Testis (tissue), 3 donors: Measurements from ENCODE around the gene GTPBP4. TPM values are rescaled to one million over a fixed set of nuclear protein-coding genes. Genes with fewer than 3 reads are reported as not detected.

Experiments used
- DNase-seq: peaks from one replicate; pipeline ENCODE4 v3.0.0-alpha.2; 2019
- H3K27ac ChIP-seq, 2 donors: fragments of 200-600 bp; sonication (generic); one replicate each; pipeline ENCODE4 v1.5.1; 2019
- H3K27me3 ChIP-seq: fragments of 200-600 bp; sonication (generic); one replicate; pipeline ENCODE4 v1.5.1; 2019
- H3K36me3 ChIP-seq: fragments of 200-600 bp; sonication (generic); one replicate; pipeline ENCODE4 v1.5.1; 2017; ENCODE audit warnings: low read depth; ENCODE audit errors: missing control alignments
- H3K4me1 ChIP-seq: fragments of 200-600 bp; sonication (generic); one replicate; pipeline ENCODE4 v1.5.1; 2019
- H3K4me3 ChIP-seq, 2 donors: fragments of 200-600 bp; sonication (generic); one replicate each; pipeline ENCODE4 v1.5.1; 2017 to 2019
- H3K9me3 ChIP-seq: fragments of 200-600 bp; sonication (generic); one replicate; pipeline ENCODE4 v1.5.1; 2017
- POLR2A ChIP-seq: fragments of 450-650 bp; IDR thresholded peaks from one replicate; pipeline ENCODE4 v1.6.1; 2017; ENCODE audit warnings: antibody characterized with exemption, mild to moderate bottlenecking, moderate library complexity
- WGBS, 2 donors: methylation state at CpG; one replicate each; pipeline ENCODE4 v1.1.5; 2018; 5-methylcytosine and 5-hydroxymethylcytosine counted together
- intact Hi-C: fragments of 100-400 bp; cut with DNase I; formaldehyde crosslinking; loops from one replicate; pipeline ENCODE4 v1.15.1; 2023; ENCODE audit warnings: low total_unique reads
- polyA plus RNA-seq: library from polyadenylated mRNA; stranded (reverse); fragments of 350-450 nt; fragmentation: Illumina TruSeq; extraction: RNeasy Lipid Tissue Mini Kit (QIAGEN cat#74804); gene quantifications from one replicate; pipeline ENCODE4 v1.2.3, GENCODE V29; 2014; ENCODE audit warnings: low read depth, low replicate concordance; ENCODE audit not compliant: insufficient read depth
- total RNA-seq, 2 donors: library from RNA; depleted of rRNA; stranded (reverse); fragments of >200 nt; gene quantifications; one replicate each; pipeline ENCODE4 v1.2.3, GENCODE V29; 2016
- TF ChIP-seq, protein P1 (sequence below), 3 experiments: fragments of 450-650 bp in 2 of 3; fragments of 200-600 bp in 1 of 3; sonication (generic) in 1 of 3; IDR thresholded peaks; one replicate each; pipeline ENCODE4 v1.5.1; 2016 to 2019; ENCODE audit warnings: antibody characterized with exemption in 3 of 3, mild to moderate bottlenecking in 2 of 3, moderate library complexity in 1 of 3

Gene GTPBP4
- total and polyA plus RNA-seq, 3 donors from 2014 or later = 54.9 to 81.8 (median 57.2) TPM

DNA sequence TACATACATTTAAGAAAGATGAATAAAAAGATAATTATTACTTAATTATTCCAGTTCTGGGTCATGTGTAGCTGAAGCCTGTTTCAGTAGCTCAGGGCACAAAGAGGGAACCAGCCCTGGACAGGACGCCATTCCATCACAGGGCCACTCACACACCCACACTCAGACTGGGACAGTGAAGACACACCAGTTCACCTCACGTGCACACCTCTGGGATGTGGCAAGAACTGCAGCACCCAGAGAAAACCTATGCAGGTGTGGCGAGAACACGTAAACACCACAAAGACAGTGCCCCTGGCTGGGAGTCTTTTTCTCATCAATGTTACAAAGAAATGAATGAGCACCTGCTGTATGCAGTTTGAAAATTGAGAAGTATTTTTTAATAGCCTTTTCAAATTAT is 62.3 kb downstream of the GTPBP4 start:
- no peak overlapping the region for H3K4me3 ChIP-seq
- H3K9me3 ChIP-seq = no peaks in the 10 kb centered on the region
- TF ChIP-seq, protein P1, sequence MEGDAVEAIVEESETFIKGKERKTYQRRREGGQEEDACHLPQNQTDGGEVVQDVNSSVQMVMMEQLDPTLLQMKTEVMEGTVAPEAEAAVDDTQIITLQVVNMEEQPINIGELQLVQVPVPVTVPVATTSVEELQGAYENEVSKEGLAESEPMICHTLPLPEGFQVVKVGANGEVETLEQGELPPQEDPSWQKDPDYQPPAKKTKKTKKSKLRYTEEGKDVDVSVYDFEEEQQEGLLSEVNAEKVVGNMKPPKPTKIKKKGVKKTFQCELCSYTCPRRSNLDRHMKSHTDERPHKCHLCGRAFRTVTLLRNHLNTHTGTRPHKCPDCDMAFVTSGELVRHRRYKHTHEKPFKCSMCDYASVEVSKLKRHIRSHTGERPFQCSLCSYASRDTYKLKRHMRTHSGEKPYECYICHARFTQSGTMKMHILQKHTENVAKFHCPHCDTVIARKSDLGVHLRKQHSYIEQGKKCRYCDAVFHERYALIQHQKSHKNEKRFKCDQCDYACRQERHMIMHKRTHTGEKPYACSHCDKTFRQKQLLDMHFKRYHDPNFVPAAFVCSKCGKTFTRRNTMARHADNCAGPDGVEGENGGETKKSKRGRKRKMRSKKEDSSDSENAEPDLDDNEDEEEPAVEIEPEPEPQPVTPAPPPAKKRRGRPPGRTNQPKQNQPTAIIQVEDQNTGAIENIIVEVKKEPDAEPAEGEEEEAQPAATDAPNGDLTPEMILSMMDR (IDR thresholded peaks at IDR 0.05) = no peak
- no peak for TF ChIP-seq POLR2A
- peak overlapping the region; percentile 99 for H3K27ac ChIP-seq
- no peaks in the 10 kb centered on the region for H3K36me3 ChIP-seq
- peaks cover 15% of the 10 kb centered on the region for H3K4me1 ChIP-seq
- 71 to 73% methylated on average over 4 of the region's 4 CpGs for WGBS, 2 donors
- no peak for DNase-seq
- no peaks in the 10 kb centered on the region for H3K27me3 ChIP-seq
- intact Hi-C loops = no loop called here

DNA sequence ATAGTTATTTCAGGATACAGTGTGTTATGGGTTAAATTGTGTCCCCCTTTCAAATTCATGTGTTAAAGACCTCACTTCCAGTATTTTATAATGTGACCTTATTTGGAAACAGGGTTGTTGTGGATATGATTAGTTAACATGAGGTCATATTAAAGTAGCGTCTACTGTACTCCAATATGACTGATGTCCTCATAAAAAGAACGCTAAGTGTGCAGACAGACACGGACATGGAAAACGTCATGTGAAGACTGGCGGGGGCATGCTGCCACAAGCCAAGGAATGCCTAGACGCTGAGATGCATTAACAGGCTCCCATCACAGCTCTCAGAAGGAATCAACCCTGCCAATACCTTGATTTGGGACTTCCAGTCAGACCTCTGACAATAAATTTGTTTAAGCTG is 66.5 kb downstream of the GTPBP4 start:
- H3K27ac ChIP-seq = no peak overlapping the region
- no peak overlapping the region for H3K4me3 ChIP-seq

DNA sequence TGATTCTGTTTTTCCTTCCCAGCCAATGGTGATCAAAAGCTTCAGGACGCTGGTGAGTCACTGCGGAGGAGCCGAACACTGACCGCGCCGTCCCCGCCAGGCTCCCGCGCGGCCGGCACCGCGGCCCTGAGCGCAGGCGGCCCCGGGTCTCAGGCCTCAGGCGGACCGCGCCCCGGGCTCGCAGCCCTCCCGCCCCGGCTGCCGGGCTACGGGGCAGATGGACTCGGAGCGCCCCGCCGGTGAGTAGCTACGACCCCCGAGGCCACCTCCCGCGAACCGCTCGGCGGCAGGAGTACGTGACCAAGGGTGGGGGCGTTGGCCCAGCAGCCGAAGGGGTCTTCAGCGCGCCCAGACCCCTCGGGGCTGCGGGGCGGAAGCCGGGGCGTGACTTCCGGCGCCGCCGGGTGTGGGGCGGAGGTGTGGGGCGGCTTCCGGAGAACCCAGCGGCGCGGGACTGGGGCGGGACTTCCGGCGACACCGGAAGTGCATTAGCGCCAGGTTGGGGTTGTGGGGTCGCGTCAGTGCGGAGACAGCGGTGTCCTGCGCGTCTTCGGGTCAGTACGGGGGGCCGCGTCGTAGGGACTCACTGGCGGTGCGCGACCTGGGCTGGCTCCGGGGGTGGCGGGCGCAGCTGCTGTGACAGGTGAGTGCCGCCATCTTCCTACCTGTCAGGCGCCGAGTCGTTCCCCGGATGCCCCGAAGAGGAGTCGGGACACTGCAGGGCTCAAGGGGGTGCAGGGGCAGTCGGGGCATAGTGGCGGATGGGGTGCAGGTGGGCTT is 68.3 kb downstream of the GTPBP4 start, which contains the start of gene WDR37:
WDR37 (plus strand) TSS at position 60 of the 780 bp plus-strand sequence. CDS start 15,771 bp downstream, outside the sequence.
- Histone ChIP-seq H3K27ac (peak within 1 kb of the TSS; percentile 92 to 99), H3K9me3 (no peaks in the 10 kb centered on the region), H3K4me1 (no peaks in the 10 kb centered on the region), H3K27me3 (no peaks in the 10 kb centered on the region), H3K4me3 (peak within 1 kb of the TSS; percentile 97 to 98), H3K36me3 (no peaks in the 10 kb centered on the region)
- TF ChIP-seq POLR2A = no peak
- TF ChIP-seq, protein P1 (IDR thresholded peaks at IDR 0.05) = no peak
- 0% methylated on average over 2 to 81 of the region's 87 CpGs for WGBS, 2 donors
- peak; percentile 93 for DNase-seq
- intact Hi-C loops = no loop called here

More for the DNA sequence above, 66.5 kb downstream of the GTPBP4 start:
- Histone ChIP-seq H3K36me3 (no peaks in the 10 kb centered on the region), H3K4me1 (peaks cover 9% of the 10 kb centered on the region), H3K9me3 (no peaks in the 10 kb centered on the region), H3K27me3 (no peaks in the 10 kb centered on the region)
- WGBS, 2 donors = 59 to 72% methylated on average over 6 of the region's 6 CpGs
- intact Hi-C loops = no loop called here
- DNase-seq = no peak
- TF ChIP-seq, protein P1 (IDR thresholded peaks at IDR 0.05) = no peak
- TF ChIP-seq POLR2A = no peak

DNA sequence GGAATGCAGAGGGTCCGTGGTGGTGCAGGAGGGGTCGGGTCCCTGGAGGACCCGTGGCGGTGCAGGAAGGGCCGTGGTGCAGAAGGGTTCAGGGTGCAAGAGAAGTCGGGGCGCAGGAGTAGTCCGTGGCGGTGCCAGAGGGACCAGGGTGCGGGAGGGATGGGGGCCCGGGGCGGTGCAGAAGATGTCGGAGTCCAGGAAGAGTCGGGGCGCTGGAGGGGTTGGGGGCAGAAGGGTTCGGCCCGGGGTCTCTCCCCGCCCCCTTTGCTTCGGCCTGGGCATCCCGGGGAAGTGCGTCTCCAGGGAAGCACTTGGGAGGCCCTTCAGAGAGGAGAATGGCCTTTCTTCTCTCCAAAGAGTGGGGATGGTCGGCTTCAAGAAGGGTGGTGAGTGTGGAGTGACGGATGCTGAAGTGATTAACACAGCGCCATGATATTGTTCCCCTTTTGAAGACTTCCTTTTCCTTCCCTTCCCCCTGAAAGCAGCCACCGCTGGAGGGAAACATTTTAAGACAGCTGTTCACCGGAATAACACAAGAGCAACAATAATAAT is 68.9 kb downstream of the GTPBP4 start:
- Histone ChIP-seq H3K36me3 (no peaks in the 10 kb centered on the region), H3K4me3 (peak overlapping the region; percentile 97 to 98), H3K4me1 (no peaks in the 10 kb centered on the region), H3K27me3 (no peaks in the 10 kb centered on the region), H3K9me3 (no peaks in the 10 kb centered on the region), H3K27ac (peak overlapping the region; percentile 92 to 99)
- peak; percentile 29 for DNase-seq
- TF ChIP-seq POLR2A = no peak
- TF ChIP-seq, protein P1 (IDR thresholded peaks at IDR 0.05) = no peak
- intact Hi-C loops = no loop called here
- WGBS, 2 donors = 1 to 2% methylated on average over 26 of the region's 26 CpGs
